Neuron (in vitro differentiated cells): ENCODE measurements around the gene ZNF217.
A peak's percentile ranks its signal among the peaks of the same experiment; 100 is the strongest.
"Not testable (repeated sequence)": the region's sequence is repeated elsewhere in the genome, so short reads cannot be mapped to it uniquely, and the experiment has no call there.

Experiments used
- H2AFZ ChIP-seq: one replicate; pipeline ENCODE4 v1.6.1; 2013; ENCODE audit warnings: low read depth, mild to moderate bottlenecking, inconsistent platforms, low read length, moderate library complexity
- H3K27me3 ChIP-seq: one replicate; pipeline ENCODE4 v1.6.1; 2013; ENCODE audit warnings: low read length; ENCODE audit not compliant: insufficient read depth
- H3K36me3 ChIP-seq: one replicate; pipeline ENCODE4 v1.6.1; 2013; ENCODE audit warnings: low read length; ENCODE audit not compliant: insufficient read depth
- H3K4me1 ChIP-seq: one replicate; pipeline ENCODE4 v1.6.1; 2013; ENCODE audit warnings: low read length; ENCODE audit not compliant: insufficient read depth
- H3K4me3 ChIP-seq: 2 replicates; pipeline ENCODE4 v1.5.1; 2013; ENCODE audit warnings: mild to moderate bottlenecking, low read length, moderate library complexity
- H3K9me3 ChIP-seq: one replicate; pipeline ENCODE4 v1.6.1; 2013; ENCODE audit warnings: low read length

ZNF217 gene

DNA sequence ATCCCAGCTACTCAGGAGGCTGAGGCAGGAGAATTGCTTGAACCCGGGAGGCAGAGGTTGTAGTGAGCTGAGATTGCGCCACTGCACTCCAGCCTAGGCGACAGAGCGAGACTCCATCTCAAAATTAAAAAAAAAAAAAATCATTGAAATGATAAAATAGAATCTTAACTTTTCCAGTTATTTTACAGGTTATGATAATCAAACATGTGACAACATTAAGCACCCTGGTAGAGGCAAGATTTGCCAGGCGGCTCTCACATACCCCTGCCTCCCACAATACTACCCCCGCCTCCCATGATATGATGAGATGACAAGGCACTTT is 41.1 kb downstream of the ZNF217 start:
- H3K27me3 ChIP-seq, H3K4me1 ChIP-seq, H3K4me3 ChIP-seq, H3K36me3 ChIP-seq, H2AFZ ChIP-seq, H3K9me3 ChIP-seq: not testable (repeated sequence)

DNA sequence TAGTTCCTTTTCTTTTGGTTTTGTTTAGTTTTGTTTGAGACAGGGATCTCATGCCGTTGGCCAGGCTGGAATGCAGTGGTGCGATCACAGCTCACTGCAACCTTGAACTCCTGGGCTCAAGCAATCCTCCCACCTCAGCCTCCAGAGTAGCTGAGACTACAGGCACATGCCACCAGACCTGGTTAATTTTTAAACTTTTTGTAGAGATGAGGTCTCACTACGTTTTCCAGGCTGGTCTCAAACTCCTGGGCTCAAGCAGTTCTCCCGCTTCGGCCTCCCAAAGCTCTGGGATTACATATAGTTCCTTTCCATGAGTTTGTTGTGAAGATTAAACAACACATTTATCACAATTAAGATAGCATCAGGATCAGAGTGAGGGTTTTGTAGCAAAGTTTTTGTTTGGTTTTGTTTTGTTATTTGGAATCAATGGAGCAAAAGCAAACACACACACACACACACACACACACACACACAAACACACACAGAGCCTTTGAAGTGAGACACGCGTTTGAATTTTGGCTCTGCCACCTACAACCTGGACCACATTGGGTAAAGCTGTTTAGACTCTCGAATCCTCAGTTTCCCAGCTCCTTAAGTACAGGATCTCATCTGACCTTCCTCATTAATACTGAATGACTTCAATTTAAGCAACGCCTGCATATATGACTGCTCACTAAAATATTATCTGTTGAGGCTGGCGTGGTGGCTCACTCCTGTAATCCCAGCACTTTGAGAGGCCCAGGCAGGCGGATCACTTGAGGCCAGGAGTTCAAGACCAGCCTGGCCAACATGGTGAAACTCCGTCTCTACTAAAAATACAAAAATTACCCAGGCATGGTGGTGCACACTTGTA is 41.7 kb downstream of the ZNF217 start:
- H3K4me1 ChIP-seq, H3K4me3 ChIP-seq, H2AFZ ChIP-seq, H3K27me3 ChIP-seq, H3K9me3 ChIP-seq, H3K36me3 ChIP-seq: not testable (repeated sequence)

- Histone ChIP-seq H3K36me3 (no peaks in the 10 kb centered on the region), H3K9me3 (no peaks in the 10 kb centered on the region), H2AFZ (no peak overlapping the region), H3K27me3 (no peaks in the 10 kb centered on the region), H3K4me3 (no peak overlapping the region), H3K4me1 (peaks cover 6% of the 10 kb centered on the region)
Observed at GRCh38 chr20:53550280-53551187, 43.1 kb downstream of the ZNF217 start.

GRCh38 chr20:53547664-53548239 is 45.9 kb downstream of the ZNF217 start:
- H3K4me1 ChIP-seq = peaks cover 6% of the 10 kb centered on the region
- no peaks in the 10 kb centered on the region for H3K27me3 ChIP-seq
- no peaks in the 10 kb centered on the region for H3K9me3 ChIP-seq
- no peak overlapping the region for H3K4me3 ChIP-seq
- H2AFZ ChIP-seq = peak overlapping the region; percentile 59
- no peaks in the 10 kb centered on the region for H3K36me3 ChIP-seq

GRCh38 chr20:53539516-53539915 is 54.1 kb downstream of the ZNF217 start:
- Histone ChIP-seq H3K27me3 (no peaks in the 10 kb centered on the region), H3K4me1 (no peaks in the 10 kb centered on the region), H3K36me3 (no peaks in the 10 kb centered on the region), H3K9me3 (no peaks in the 10 kb centered on the region), H3K4me3 (no peak overlapping the region), H2AFZ (no peak overlapping the region)

- H2AFZ ChIP-seq, H3K27me3 ChIP-seq, H3K4me1 ChIP-seq, H3K4me3 ChIP-seq, H3K36me3 ChIP-seq, H3K9me3 ChIP-seq: not testable (repeated sequence)
Observed at GRCh38 chr20:53536382-53536781, 57.3 kb downstream of the ZNF217 start.

- Histone ChIP-seq H3K9me3 (no peaks in the 10 kb centered on the region), H3K4me3 (no peak overlapping the region), H3K27me3 (no peaks in the 10 kb centered on the region), H2AFZ (no peak overlapping the region), H3K36me3 (no peaks in the 10 kb centered on the region), H3K4me1 (no peaks in the 10 kb centered on the region)
Observed at GRCh38 chr20:53535878-53536277, 57.8 kb downstream of the ZNF217 start.

GRCh38 chr20:53534037-53534436 is 59.6 kb downstream of the ZNF217 start:
- Histone ChIP-seq H3K9me3 (no peaks in the 10 kb centered on the region), H3K4me1 (no peaks in the 10 kb centered on the region), H3K36me3 (no peaks in the 10 kb centered on the region), H3K27me3 (no peaks in the 10 kb centered on the region), H2AFZ (no peak overlapping the region), H3K4me3 (no peak overlapping the region)

DNA sequence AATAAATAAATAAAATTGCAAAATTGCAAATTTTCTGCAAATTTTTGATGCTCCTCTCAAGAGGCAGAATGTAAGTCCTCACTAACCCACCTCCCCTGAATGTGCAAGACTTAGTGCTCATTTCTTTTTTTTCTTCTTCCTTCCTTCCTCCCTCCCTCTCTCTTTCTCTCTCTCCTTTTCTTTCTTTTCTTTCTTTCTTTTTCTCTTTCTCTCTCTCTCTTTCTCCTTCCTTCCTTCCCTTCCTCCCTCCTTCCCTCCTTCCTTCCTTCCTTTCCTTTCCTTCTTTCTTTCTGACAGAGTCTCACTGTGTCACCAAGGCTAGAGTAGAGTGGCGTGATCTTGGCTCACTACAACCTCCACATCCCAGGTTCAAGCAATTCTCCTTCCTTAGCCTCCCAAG is 60.1 kb downstream of the ZNF217 start:
- H2AFZ ChIP-seq = no peak overlapping the region
- no peaks in the 10 kb centered on the region for H3K27me3 ChIP-seq
- no peaks in the 10 kb centered on the region for H3K9me3 ChIP-seq
- H3K4me3 ChIP-seq = no peak overlapping the region
- no peaks in the 10 kb centered on the region for H3K36me3 ChIP-seq
- no peaks in the 10 kb centered on the region for H3K4me1 ChIP-seq

- not testable (repeated sequence) for H3K27me3 ChIP-seq, H2AFZ ChIP-seq, H3K4me1 ChIP-seq, H3K4me3 ChIP-seq, H3K9me3 ChIP-seq, H3K36me3 ChIP-seq
Observed at GRCh38 chr20:53532654-53533312, 60.9 kb downstream of the ZNF217 start.

- H3K27me3 ChIP-seq = no peaks in the 10 kb centered on the region
- H3K9me3 ChIP-seq = no peaks in the 10 kb centered on the region
- no peak overlapping the region for H3K4me3 ChIP-seq
- no peaks in the 10 kb centered on the region for H3K36me3 ChIP-seq
- no peak overlapping the region for H2AFZ ChIP-seq
- no peaks in the 10 kb centered on the region for H3K4me1 ChIP-seq
Observed at GRCh38 chr20:53530440-53530839, 63.2 kb downstream of the ZNF217 start.

DNA sequence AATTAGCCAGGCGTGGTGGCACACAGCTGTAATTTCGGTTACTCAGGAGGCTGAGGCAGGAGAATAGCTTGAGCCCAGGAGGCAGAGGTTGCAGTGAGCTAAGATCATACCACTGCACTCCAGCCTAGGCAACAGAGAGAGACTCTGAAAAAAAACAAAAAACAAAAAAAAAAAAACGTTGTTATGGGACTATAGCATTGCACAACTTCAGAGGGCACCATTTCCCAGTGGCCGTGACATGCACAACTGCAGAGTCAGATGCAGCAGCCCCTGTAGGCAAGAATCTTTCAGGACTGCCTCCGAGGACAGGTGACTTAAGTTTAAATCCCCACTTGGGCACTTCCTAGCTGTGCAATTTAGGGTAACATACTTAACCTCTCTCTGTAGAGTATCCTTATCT is 64.0 kb downstream of the ZNF217 start:
- Histone ChIP-seq H3K9me3 (no peaks in the 10 kb centered on the region), H2AFZ (no peak overlapping the region), H3K27me3 (no peaks in the 10 kb centered on the region), H3K4me1 (no peaks in the 10 kb centered on the region), H3K36me3 (no peaks in the 10 kb centered on the region), H3K4me3 (no peak overlapping the region)

DNA sequence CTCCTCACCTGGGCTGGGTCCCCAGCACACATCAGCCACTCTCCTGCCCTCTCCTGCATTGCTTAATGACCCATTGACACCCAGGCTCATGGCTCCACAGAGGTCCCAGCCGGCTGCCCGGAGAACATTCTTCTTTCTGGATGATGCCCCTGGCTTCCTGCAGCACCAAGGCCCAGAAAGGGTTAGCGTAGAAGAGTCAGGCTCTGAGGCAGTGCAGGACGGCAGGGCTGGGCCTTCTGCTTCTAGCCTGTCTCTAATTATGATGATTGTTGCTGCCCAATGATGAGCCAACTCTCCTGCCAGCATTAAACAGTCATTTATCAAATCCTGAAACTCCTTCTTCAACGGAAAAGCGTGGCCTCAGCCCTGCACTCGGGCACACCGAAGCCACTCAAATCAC is 66.4 kb downstream of the ZNF217 start:
- no peaks in the 10 kb centered on the region for H3K4me1 ChIP-seq
- no peaks in the 10 kb centered on the region for H3K36me3 ChIP-seq
- no peaks in the 10 kb centered on the region for H3K9me3 ChIP-seq
- H3K4me3 ChIP-seq = no peak overlapping the region
- no peak overlapping the region for H2AFZ ChIP-seq
- H3K27me3 ChIP-seq = no peaks in the 10 kb centered on the region
